Breast epithelium (tissue), 3 donors: ENCODE measurements around the gene SPG11.

Experiments
- CTCF ChIP-seq, 3 donors: fragments of 450-650 bp; IDR thresholded peaks; one replicate each; pipeline ENCODE4 v1.5.1; 2016 to 2017; ENCODE audit warnings: antibody characterized with exemption in 3 of 3, mild to moderate bottlenecking in 3 of 3, moderate library complexity in 3 of 3
- POLR2A ChIP-seq: fragments of 450-650 bp; IDR thresholded peaks from one replicate; pipeline ENCODE4 v1.6.1; 2016; ENCODE audit warnings: antibody characterized with exemption, mild to moderate bottlenecking, moderate library complexity
- POLR2AphosphoS5 ChIP-seq, 3 donors: sonication (generic); formaldehyde crosslinking; IDR thresholded peaks; one replicate each; pipeline ENCODE4 v1.6.1; 2017; ENCODE audit warnings: antibody characterized with exemption in 3 of 3

DNA sequence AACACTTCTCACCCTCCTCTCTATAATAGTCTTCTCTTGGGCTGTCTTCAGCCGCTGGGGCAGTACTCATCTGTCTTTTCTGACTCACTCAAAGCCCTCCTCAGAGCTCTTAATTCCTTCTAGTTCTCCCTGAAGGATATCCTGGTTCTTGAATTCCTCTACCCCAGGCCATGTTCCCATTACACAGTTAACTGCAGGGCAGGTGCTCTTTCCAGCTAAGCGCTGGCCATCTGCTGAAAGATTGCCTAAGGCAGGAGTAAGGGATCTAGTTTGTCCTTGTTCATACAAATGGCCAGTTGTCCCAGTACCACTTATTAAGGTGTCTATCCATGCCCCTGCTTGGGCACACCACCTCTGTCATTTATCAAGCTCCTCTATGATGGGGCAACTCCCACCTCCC, 10.2 kb upstream of the SPG11 start:
- TF ChIP-seq CTCF (IDR thresholded peaks at IDR 0.05) (no peak), POLR2A (no peak), POLR2AphosphoS5 (IDR thresholded peaks at IDR 0.05) (no peak)
